GM23338 (cell line): ENCODE results near the gene EEA1. TPM values are rescaled to one million over a fixed set of nuclear protein-coding genes. Genes with fewer than 3 reads are reported as not detected.

Source experiments
- ATAC-seq: fragments of 200-7000 bp; cut with Tn5 transposase; 3 replicates; pipeline ENCODE4 v1.9.1; 2020
- DNase-seq: peaks from one replicate; pipeline ENCODE4 v3.0.0-alpha.2; 2015; ENCODE audit warnings: low spot score
- H2AFZ ChIP-seq: fragments of 200-600 bp; sonication (generic); 2 replicates; pipeline ENCODE4 v1.8.0; 2016; ENCODE audit warnings: antibody characterized with exemption, mild to moderate bottlenecking, moderate library complexity
- H3F3A ChIP-seq: fragments of 200-600 bp; sonication (generic); replicated peaks from 2 replicates; pipeline ENCODE4 v1.8.0; 2017; ENCODE audit warnings: antibody characterized with exemption, mixed run types, low read depth
- H3K27ac ChIP-seq: fragments of 200-600 bp; sonication (generic); 2 replicates; pipeline ENCODE4 v1.6.1; 2016; ENCODE audit warnings: low read depth
- H3K27me3 ChIP-seq: fragments of 200-600 bp; sonication (generic); 2 replicates; pipeline ENCODE4 v1.8.0; 2016; ENCODE audit warnings: mild to moderate bottlenecking, mixed run types, moderate library complexity; ENCODE audit not compliant: insufficient read depth
- H3K36me3 ChIP-seq: fragments of 200-600 bp; sonication (generic); 2 replicates; pipeline ENCODE4 v1.8.0; 2016; ENCODE audit warnings: mild to moderate bottlenecking; ENCODE audit not compliant: insufficient read depth
- H3K4me1 ChIP-seq: fragments of 200-600 bp; sonication (generic); 2 replicates; pipeline ENCODE4 v1.8.0; 2016; ENCODE audit warnings: mild to moderate bottlenecking, moderate library complexity; ENCODE audit not compliant: insufficient read depth
- H3K4me2 ChIP-seq: fragments of 200-600 bp; sonication (generic); 2 replicates; pipeline ENCODE4 v1.7.1; 2017; ENCODE audit warnings: mixed run types
- H3K4me3 ChIP-seq: fragments of 200-600 bp; sonication (generic); 2 replicates; pipeline ENCODE4 v1.6.1; 2016; ENCODE audit warnings: mixed run types
- H3K79me2 ChIP-seq: fragments of 200-600 bp; sonication (generic); replicated peaks from 2 replicates; pipeline ENCODE4 v1.8.0; 2017; ENCODE audit warnings: mild to moderate bottlenecking; ENCODE audit not compliant: insufficient read depth
- H3K9me2 ChIP-seq: fragments of 200-600 bp; sonication (generic); 2 replicates; pipeline ENCODE4 v1.8.0; 2017; ENCODE audit not compliant: insufficient read depth
- H4K20me1 ChIP-seq: fragments of 200-600 bp; sonication (generic); replicated peaks from 2 replicates; pipeline ENCODE4 v1.8.0; 2017; ENCODE audit warnings: mild to moderate bottlenecking; ENCODE audit not compliant: insufficient read depth
- H3K27ac Mint-ChIP-seq: 2 replicates; pipeline ENCODE4 v1.8.0; 2020; ENCODE audit warnings: inconsistent platforms, mild to moderate bottlenecking, moderate library complexity, mixed read lengths
- H3K27me3 Mint-ChIP-seq: 3 replicates; pipeline ENCODE4 v1.8.0; 2022; ENCODE audit warnings: low read depth, mild to moderate bottlenecking, moderate library complexity, mixed read lengths, inconsistent platforms; ENCODE audit not compliant: insufficient read depth, poor library complexity
- H3K36me3 Mint-ChIP-seq: 3 replicates; pipeline ENCODE4 v1.8.0; 2021; ENCODE audit warnings: low read depth, mild to moderate bottlenecking, inconsistent platforms, moderate library complexity, mixed read lengths
- H3K4me1 Mint-ChIP-seq: 3 replicates; pipeline ENCODE4 v1.8.0; 2020; ENCODE audit warnings: mild to moderate bottlenecking, inconsistent platforms, mixed read lengths
- H3K4me3 Mint-ChIP-seq: 3 replicates; pipeline ENCODE4 v1.8.0; 2021; ENCODE audit warnings: moderate library complexity, mild to moderate bottlenecking, inconsistent platforms, mixed read lengths
- H3K9me3 Mint-ChIP-seq: 3 replicates; pipeline ENCODE4 v1.8.0; 2020; ENCODE audit warnings: moderate library complexity, mild to moderate bottlenecking, inconsistent platforms, mixed read lengths
- CREB1 ChIP-seq: fragments of 250-450 bp; sonication (Bioruptor Pico); IDR thresholded peaks from 2 replicates; pipeline ENCODE4 v1.5.0; 2020; ENCODE audit warnings: low read depth, mild to moderate bottlenecking, moderate library complexity
- EZH2 ChIP-seq: fragments of 200-600 bp; sonication (generic); IDR thresholded peaks from one replicate; pipeline ENCODE4 v1.8.0; 2017; ENCODE audit warnings: antibody characterized with exemption, mild to moderate bottlenecking, low read depth; ENCODE audit not compliant: unreplicated experiment
- EZH2phosphoT487 ChIP-seq: fragments of 200-600 bp; sonication (generic); IDR thresholded peaks from one replicate; pipeline ENCODE4 v1.8.1; 2018; ENCODE audit warnings: antibody characterized with exemption; ENCODE audit not compliant: unreplicated experiment
- JUNB ChIP-seq: IDR thresholded peaks from one replicate; pipeline ENCODE4 v1.6.1; 2016; ENCODE audit warnings: antibody characterized with exemption; ENCODE audit not compliant: unreplicated experiment
- NANOG ChIP-seq: IDR thresholded peaks from 2 replicates; pipeline ENCODE4 v1.6.1; 2016; ENCODE audit warnings: antibody characterized with exemption, borderline replicate concordance
- POLR2AphosphoS5 ChIP-seq: IDR thresholded peaks from 2 replicates; pipeline ENCODE4 v1.6.1; 2016; ENCODE audit warnings: antibody characterized with exemption, low read depth
- STAT1 ChIP-seq: IDR thresholded peaks from one replicate; pipeline ENCODE4 v1.6.1; 2016; ENCODE audit warnings: antibody characterized with exemption; ENCODE audit not compliant: unreplicated experiment
- ZNF114 ChIP-seq: fragments of 250-450 bp; sonication (Bioruptor Pico); IDR thresholded peaks from 2 replicates; pipeline ENCODE4 v1.5.0; 2020; ENCODE audit warnings: mild to moderate bottlenecking, moderate library complexity
- ZNF331 ChIP-seq: fragments of 250-450 bp; sonication (Bioruptor Pico); IDR thresholded peaks from 2 replicates; pipeline ENCODE4 v1.5.0; 2020; ENCODE audit warnings: low read depth, mild to moderate bottlenecking, moderate library complexity
- polyA plus RNA-seq: library from polyadenylated mRNA; unstranded; fragments of >200 nt; fragmentation: Nextera tagmentation; extraction: Ambion mirVana; gene quantifications from 2 replicates; pipeline ENCODE4 v1.2.1, GENCODE V29; 2016
- total RNA-seq: library from RNA; depleted of rRNA; stranded (reverse); fragments of >200 nt; shearing (Covaris generic); gene quantifications from 2 replicates; pipeline ENCODE4 v1.2.3, GENCODE V29; 2014
- TF ChIP-seq, protein P1 (sequence below): IDR thresholded peaks from one replicate; pipeline ENCODE4 v1.6.1; 2018; ENCODE audit warnings: antibody characterized with exemption; ENCODE audit not compliant: unreplicated experiment
- TF ChIP-seq, protein P2 (sequence below): fragments of 250-450 bp; sonication (Bioruptor Pico); IDR thresholded peaks from 2 replicates; pipeline ENCODE4 v1.5.0; 2020; ENCODE audit warnings: mild to moderate bottlenecking, moderate library complexity
- TF ChIP-seq, protein P3 (sequence below): IDR thresholded peaks from 2 replicates; pipeline ENCODE4 v1.6.1; 2016; ENCODE audit warnings: antibody characterized with exemption
- TF ChIP-seq, protein P4 (sequence below), 2 experiments: fragments of 200-600 bp in 1 of 2; sonication (generic) in 1 of 2; conservative IDR thresholded peaks; 2 replicates each; pipeline versions ENCODE4 v1.5.1 to v1.6.1; 2016 to 2017; ENCODE audit warnings: antibody characterized with exemption in 2 of 2, low read depth in 2 of 2, mild to moderate bottlenecking in 2 of 2, moderate library complexity in 1 of 2

Gene EEA1
- total and polyA plus RNA-seq, 2 experiments from 2014 or later: 10.0 to 41.1 TPM

DNA sequence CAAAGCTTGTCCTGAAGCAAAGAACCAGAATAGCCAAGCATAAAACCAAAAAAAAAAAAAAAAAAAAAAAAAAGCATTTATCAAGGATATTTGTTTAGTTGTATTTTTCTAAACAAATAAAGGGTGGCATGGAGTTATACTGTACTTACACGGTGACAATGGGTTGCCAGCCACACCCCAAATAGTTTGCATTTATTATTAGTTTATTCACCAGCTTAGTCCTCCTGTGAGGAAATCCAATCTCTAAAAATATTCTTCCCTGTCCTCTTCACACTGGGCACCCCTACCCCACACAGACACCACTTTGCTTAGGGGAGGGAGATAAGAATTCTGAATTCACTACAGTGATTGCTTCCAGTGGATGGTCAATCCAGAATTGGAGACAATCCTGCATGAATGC is 207.4 kb downstream of the EEA1 start:
- Histone ChIP-seq H3K9me2 (no peaks in the 10 kb centered on the region; the same call in 1 of the 2 replicates), H3K27ac (no peak overlapping the region), H3F3A (no peaks in the 10 kb centered on the region), H3K4me2 (no peak overlapping the region), H2AFZ (no peak overlapping the region), H3K36me3 (peaks cover 4% of the 10 kb centered on the region; the same call in 1 of the 2 replicates), H3K4me3 (no peak overlapping the region), H3K27me3 (no peaks in the 10 kb centered on the region), H3K4me1 (no peaks in the 10 kb centered on the region), H4K20me1 (no peaks in the 10 kb centered on the region), H3K79me2 (no peaks in the 10 kb centered on the region)
- H3K4me3 Mint-ChIP-seq: no peak overlapping the region
- peaks cover 10% of the 10 kb centered on the region for H3K9me3 Mint-ChIP-seq
- no peak overlapping the region for H3K27ac Mint-ChIP-seq
- no peak for ATAC-seq
- H3K27me3 Mint-ChIP-seq: peaks cover 2% of the 10 kb centered on the region
- H3K4me1 Mint-ChIP-seq: peaks cover 9% of the 10 kb centered on the region; the same call in 2 of the 3 replicates
- DNase-seq: no peak
- peaks cover 4% of the 10 kb centered on the region; the same call in 2 of the 3 replicates for H3K36me3 Mint-ChIP-seq
- TF ChIP-seq, protein P1, sequence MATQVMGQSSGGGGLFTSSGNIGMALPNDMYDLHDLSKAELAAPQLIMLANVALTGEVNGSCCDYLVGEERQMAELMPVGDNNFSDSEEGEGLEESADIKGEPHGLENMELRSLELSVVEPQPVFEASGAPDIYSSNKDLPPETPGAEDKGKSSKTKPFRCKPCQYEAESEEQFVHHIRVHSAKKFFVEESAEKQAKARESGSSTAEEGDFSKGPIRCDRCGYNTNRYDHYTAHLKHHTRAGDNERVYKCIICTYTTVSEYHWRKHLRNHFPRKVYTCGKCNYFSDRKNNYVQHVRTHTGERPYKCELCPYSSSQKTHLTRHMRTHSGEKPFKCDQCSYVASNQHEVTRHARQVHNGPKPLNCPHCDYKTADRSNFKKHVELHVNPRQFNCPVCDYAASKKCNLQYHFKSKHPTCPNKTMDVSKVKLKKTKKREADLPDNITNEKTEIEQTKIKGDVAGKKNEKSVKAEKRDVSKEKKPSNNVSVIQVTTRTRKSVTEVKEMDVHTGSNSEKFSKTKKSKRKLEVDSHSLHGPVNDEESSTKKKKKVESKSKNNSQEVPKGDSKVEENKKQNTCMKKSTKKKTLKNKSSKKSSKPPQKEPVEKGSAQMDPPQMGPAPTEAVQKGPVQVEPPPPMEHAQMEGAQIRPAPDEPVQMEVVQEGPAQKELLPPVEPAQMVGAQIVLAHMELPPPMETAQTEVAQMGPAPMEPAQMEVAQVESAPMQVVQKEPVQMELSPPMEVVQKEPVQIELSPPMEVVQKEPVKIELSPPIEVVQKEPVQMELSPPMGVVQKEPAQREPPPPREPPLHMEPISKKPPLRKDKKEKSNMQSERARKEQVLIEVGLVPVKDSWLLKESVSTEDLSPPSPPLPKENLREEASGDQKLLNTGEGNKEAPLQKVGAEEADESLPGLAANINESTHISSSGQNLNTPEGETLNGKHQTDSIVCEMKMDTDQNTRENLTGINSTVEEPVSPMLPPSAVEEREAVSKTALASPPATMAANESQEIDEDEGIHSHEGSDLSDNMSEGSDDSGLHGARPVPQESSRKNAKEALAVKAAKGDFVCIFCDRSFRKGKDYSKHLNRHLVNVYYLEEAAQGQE: no peak
- TF ChIP-seq NANOG: no peak
- no peak for TF ChIP-seq CREB1
- TF ChIP-seq, protein P2, sequence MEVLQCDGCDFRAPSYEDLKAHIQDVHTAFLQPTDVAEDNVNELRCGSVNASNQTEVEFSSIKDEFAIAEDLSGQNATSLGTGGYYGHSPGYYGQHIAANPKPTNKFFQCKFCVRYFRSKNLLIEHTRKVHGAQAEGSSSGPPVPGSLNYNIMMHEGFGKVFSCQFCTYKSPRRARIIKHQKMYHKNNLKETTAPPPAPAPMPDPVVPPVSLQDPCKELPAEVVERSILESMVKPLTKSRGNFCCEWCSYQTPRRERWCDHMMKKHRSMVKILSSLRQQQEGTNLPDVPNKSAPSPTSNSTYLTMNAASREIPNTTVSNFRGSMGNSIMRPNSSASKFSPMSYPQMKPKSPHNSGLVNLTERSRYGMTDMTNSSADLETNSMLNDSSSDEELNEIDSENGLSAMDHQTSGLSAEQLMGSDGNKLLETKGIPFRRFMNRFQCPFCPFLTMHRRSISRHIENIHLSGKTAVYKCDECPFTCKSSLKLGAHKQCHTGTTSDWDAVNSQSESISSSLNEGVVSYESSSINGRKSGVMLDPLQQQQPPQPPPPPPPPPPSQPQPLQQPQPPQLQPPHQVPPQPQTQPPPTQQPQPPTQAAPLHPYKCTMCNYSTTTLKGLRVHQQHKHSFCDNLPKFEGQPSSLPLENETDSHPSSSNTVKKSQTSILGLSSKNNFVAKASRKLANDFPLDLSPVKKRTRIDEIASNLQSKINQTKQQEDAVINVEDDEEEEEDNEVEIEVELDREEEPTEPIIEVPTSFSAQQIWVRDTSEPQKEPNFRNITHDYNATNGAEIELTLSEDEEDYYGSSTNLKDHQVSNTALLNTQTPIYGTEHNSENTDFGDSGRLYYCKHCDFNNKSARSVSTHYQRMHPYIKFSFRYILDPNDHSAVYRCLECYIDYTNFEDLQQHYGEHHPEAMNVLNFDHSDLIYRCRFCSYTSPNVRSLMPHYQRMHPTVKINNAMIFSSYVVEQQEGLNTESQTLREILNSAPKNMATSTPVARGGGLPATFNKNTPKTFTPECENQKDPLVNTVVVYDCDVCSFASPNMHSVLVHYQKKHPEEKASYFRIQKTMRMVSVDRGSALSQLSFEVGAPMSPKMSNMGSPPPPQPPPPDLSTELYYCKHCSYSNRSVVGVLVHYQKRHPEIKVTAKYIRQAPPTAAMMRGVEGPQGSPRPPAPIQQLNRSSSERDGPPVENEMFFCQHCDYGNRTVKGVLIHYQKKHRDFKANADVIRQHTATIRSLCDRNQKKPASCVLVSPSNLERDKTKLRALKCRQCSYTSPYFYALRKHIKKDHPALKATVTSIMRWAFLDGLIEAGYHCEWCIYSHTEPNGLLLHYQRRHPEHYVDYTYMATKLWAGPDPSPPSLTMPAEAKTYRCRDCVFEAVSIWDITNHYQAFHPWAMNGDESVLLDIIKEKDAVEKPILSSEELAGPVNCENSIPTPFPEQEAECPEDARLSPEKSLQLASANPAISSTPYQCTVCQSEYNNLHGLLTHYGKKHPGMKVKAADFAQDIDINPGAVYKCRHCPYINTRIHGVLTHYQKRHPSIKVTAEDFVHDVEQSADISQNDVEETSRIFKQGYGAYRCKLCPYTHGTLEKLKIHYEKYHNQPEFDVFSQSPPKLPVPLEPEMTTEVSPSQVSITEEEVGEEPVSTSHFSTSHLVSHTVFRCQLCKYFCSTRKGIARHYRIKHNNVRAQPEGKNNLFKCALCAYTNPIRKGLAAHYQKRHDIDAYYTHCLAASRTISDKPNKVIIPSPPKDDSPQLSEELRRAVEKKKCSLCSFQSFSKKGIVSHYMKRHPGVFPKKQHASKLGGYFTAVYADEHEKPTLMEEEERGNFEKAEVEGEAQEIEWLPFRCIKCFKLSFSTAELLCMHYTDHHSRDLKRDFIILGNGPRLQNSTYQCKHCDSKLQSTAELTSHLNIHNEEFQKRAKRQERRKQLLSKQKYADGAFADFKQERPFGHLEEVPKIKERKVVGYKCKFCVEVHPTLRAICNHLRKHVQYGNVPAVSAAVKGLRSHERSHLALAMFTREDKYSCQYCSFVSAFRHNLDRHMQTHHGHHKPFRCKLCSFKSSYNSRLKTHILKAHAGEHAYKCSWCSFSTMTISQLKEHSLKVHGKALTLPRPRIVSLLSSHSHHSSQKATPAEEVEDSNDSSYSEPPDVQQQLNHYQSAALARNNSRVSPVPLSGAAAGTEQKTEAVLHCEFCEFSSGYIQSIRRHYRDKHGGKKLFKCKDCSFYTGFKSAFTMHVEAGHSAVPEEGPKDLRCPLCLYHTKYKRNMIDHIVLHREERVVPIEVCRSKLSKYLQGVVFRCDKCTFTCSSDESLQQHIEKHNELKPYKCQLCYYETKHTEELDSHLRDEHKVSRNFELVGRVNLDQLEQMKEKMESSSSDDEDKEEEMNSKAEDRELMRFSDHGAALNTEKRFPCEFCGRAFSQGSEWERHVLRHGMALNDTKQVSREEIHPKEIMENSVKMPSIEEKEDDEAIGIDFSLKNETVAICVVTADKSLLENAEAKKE: no peak
- no peak for TF ChIP-seq JUNB
- TF ChIP-seq, protein P3, sequence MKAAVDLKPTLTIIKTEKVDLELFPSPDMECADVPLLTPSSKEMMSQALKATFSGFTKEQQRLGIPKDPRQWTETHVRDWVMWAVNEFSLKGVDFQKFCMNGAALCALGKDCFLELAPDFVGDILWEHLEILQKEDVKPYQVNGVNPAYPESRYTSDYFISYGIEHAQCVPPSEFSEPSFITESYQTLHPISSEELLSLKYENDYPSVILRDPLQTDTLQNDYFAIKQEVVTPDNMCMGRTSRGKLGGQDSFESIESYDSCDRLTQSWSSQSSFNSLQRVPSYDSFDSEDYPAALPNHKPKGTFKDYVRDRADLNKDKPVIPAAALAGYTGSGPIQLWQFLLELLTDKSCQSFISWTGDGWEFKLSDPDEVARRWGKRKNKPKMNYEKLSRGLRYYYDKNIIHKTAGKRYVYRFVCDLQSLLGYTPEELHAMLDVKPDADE: no peak
- TF ChIP-seq POLR2AphosphoS5: no peak
- no peak for TF ChIP-seq STAT1
- TF ChIP-seq, protein P4, sequence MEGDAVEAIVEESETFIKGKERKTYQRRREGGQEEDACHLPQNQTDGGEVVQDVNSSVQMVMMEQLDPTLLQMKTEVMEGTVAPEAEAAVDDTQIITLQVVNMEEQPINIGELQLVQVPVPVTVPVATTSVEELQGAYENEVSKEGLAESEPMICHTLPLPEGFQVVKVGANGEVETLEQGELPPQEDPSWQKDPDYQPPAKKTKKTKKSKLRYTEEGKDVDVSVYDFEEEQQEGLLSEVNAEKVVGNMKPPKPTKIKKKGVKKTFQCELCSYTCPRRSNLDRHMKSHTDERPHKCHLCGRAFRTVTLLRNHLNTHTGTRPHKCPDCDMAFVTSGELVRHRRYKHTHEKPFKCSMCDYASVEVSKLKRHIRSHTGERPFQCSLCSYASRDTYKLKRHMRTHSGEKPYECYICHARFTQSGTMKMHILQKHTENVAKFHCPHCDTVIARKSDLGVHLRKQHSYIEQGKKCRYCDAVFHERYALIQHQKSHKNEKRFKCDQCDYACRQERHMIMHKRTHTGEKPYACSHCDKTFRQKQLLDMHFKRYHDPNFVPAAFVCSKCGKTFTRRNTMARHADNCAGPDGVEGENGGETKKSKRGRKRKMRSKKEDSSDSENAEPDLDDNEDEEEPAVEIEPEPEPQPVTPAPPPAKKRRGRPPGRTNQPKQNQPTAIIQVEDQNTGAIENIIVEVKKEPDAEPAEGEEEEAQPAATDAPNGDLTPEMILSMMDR (conservative IDR thresholded peaks at IDR 0.05; ENCODE audit: low read depth in 2 of 2): no peak
- TF ChIP-seq EZH2phosphoT487: no peak
- TF ChIP-seq ZNF331 (CRISPR knock-in tag): no peak
- no peak for TF ChIP-seq EZH2
- TF ChIP-seq ZNF114: no peak
